Hepatocyte (in vitro differentiated cells): Measurements from ENCODE around the gene CNFN.

Experiments
- EZH2 ChIP-seq: fragments of 200-600 bp; sonication (generic); IDR thresholded peaks from 2 replicates; pipeline ENCODE4 v1.6.1; 2016; ENCODE audit warnings: antibody characterized with exemption, mild to moderate bottlenecking, borderline replicate concordance
- TF ChIP-seq, protein P1 (sequence below): fragments of 200-600 bp; sonication (generic); IDR thresholded peaks from 2 replicates; pipeline ENCODE4 v1.5.1; 2016; ENCODE audit warnings: antibody characterized with exemption, mild to moderate bottlenecking; ENCODE audit not compliant: poor library complexity

- TF ChIP-seq, protein P1, sequence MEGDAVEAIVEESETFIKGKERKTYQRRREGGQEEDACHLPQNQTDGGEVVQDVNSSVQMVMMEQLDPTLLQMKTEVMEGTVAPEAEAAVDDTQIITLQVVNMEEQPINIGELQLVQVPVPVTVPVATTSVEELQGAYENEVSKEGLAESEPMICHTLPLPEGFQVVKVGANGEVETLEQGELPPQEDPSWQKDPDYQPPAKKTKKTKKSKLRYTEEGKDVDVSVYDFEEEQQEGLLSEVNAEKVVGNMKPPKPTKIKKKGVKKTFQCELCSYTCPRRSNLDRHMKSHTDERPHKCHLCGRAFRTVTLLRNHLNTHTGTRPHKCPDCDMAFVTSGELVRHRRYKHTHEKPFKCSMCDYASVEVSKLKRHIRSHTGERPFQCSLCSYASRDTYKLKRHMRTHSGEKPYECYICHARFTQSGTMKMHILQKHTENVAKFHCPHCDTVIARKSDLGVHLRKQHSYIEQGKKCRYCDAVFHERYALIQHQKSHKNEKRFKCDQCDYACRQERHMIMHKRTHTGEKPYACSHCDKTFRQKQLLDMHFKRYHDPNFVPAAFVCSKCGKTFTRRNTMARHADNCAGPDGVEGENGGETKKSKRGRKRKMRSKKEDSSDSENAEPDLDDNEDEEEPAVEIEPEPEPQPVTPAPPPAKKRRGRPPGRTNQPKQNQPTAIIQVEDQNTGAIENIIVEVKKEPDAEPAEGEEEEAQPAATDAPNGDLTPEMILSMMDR: no peak
- no peak for TF ChIP-seq EZH2
Observed at GRCh38 chr19:42363614-42364346, 26.3 kb downstream of the CNFN start.
